Mammary epithelial cell (primary cell): Measurements from ENCODE around the gene DGKA.

Experiments
- EZH2 ChIP-seq: IDR thresholded peaks from 2 replicates; pipeline ENCODE4 v1.6.1; 2012; ENCODE audit warnings: low read length, inconsistent platforms, borderline replicate concordance
- TF ChIP-seq, protein P1 (sequence below), 2 donors: IDR thresholded peaks in 1 of 2; conservative IDR thresholded peaks in 1 of 2; 2 replicates each; pipeline ENCODE4 v1.5.1; 2011 to 2012; ENCODE audit warnings: inconsistent platforms in 2 of 2, low read length in 2 of 2, mild to moderate bottlenecking in 2 of 2, control low read depth in 1 of 2, low read depth in 1 of 2; ENCODE audit not compliant: insufficient read depth in 1 of 2; ENCODE audit errors: extremely low read depth in 1 of 2

DNA sequence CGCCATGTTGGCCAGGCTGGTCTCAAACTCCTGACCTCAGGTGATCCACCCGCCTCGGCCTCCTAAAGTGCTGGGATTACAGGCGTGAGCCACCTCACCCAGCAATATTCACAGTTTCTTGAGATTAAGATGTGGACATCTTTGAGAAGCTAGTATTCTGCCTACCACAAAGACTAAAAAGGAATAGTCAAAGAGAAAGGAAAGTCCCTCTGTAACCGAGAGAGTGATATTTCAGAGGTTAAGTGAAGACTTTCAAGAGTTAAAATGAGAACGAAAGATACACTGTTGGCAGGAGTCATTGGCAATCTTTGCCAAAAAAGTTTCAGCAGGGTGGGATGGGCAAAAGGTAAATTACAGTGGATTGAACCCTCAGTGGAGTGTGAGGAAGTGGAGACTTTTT lies 15.6 kb downstream of the DGKA start:
- TF ChIP-seq, protein P1, sequence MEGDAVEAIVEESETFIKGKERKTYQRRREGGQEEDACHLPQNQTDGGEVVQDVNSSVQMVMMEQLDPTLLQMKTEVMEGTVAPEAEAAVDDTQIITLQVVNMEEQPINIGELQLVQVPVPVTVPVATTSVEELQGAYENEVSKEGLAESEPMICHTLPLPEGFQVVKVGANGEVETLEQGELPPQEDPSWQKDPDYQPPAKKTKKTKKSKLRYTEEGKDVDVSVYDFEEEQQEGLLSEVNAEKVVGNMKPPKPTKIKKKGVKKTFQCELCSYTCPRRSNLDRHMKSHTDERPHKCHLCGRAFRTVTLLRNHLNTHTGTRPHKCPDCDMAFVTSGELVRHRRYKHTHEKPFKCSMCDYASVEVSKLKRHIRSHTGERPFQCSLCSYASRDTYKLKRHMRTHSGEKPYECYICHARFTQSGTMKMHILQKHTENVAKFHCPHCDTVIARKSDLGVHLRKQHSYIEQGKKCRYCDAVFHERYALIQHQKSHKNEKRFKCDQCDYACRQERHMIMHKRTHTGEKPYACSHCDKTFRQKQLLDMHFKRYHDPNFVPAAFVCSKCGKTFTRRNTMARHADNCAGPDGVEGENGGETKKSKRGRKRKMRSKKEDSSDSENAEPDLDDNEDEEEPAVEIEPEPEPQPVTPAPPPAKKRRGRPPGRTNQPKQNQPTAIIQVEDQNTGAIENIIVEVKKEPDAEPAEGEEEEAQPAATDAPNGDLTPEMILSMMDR (conservative IDR thresholded peaks at IDR 0.05 in 1 of 2, IDR thresholded peaks at IDR 0.05 in 1 of 2; ENCODE audit: extremely low read depth in 1 of 2, insufficient read depth in 1 of 2, low read depth in 1 of 2, low read length in 2 of 2), result no peak
- no peak for TF ChIP-seq EZH2
